GM12878 (cell line): ENCODE data around the gene NUDT1. TPM values are rescaled to one million over a fixed set of nuclear protein-coding genes. Genes with fewer than 3 reads are reported as not detected.

Experiments
- ATAC-seq: fragments of 200-7000 bp; cut with Tn5 transposase; 3 replicates; pipeline ENCODE4 v1.9.1; 2020; ENCODE audit warnings: mild to moderate bottlenecking, moderate library complexity
- BruUV-seq: library from RNA; stranded (reverse); fragments of 400-500 nt; replicated peaks from 2 replicates; lab custom pipeline; 2021; lab: Mats Ljungman, UMichigan
- CTCF ChIA-PET: fragments of 300-600 bp; sonication (Branson Sonifier 250); formaldehyde crosslinking; extraction: SDS; loops from one replicate; lab custom pipeline; 2021; ENCODE audit warnings: inconsistent platforms; lab: Yijun Ruan, JAX
- POLR2A ChIA-PET: fragments of 350-600 bp; formaldehyde crosslinking; extraction: SDS; loops from one replicate; lab custom pipeline; 2021; ENCODE audit warnings: inconsistent platforms; lab: Charles Lee
- RAD21 ChIA-PET: fragments of 300-600 bp; sonication (Branson Sonifier 250); formaldehyde crosslinking; loops from one replicate; lab custom pipeline; 2023; ENCODE audit warnings: antibody characterized with exemption; ENCODE audit not compliant: unreplicated experiment; lab: Charles Lee
- SMC1A ChIA-PET: fragments of 300-600 bp; sonication (Branson Sonifier 250); formaldehyde crosslinking; loops from one replicate; lab custom pipeline; 2023; ENCODE audit not compliant: unreplicated experiment, uncharacterized antibody; lab: Charles Lee
- DNase-seq: peaks from one replicate; pipeline ENCODE4 v3.0.0-alpha.2; 2011; ENCODE audit warnings: low read depth, low spot score
- FAIRE-seq: peaks from 3 replicates; lab custom pipeline; 2011; peaks lifted over from hg19 to GRCh38; lab: Jason Lieb, UNC
- H2AFZ ChIP-seq: 2 replicates; pipeline ENCODE4 v1.6.0; 2011; ENCODE audit warnings: low read depth, low read length, control low read depth; ENCODE audit not compliant: control insufficient read depth
- H3K27ac ChIP-seq: 2 replicates; pipeline ENCODE4 v1.5.1; 2011; ENCODE audit warnings: control low read depth; ENCODE audit not compliant: control insufficient read depth, insufficient read depth
- H3K27me3 ChIP-seq, 2 experiments: replicated peaks in 1 of 2; 2 replicates each; pipeline versions ENCODE4 v1.6.0 to v1.6.1; 2011; ENCODE audit warnings: low read length in 1 of 2; ENCODE audit not compliant: control insufficient read depth in 2 of 2, insufficient read depth in 2 of 2
- H3K36me3 ChIP-seq, 2 experiments: 2 replicates each; pipeline ENCODE4 v1.5.1; 2011; ENCODE audit warnings: low read length in 1 of 2; ENCODE audit not compliant: control insufficient read depth in 2 of 2, insufficient read depth in 2 of 2
- H3K4me1 ChIP-seq: 2 replicates; pipeline ENCODE4 v1.6.1; 2011; ENCODE audit warnings: mild to moderate bottlenecking, low read length, moderate library complexity, mixed read lengths; ENCODE audit not compliant: control insufficient read depth, insufficient read depth
- H3K4me2 ChIP-seq: 2 replicates; pipeline ENCODE4 v1.6.0; 2011; ENCODE audit warnings: control low read depth; ENCODE audit not compliant: control insufficient read depth, insufficient read depth
- H3K4me3 ChIP-seq: fragments of 200-600 bp; sonication (generic); 2 replicates; pipeline ENCODE4 v1.5.1; 2016
- H3K79me2 ChIP-seq: 2 replicates; pipeline ENCODE4 v1.6.0; 2011; ENCODE audit warnings: low read length; ENCODE audit not compliant: control insufficient read depth, insufficient read depth
- H3K9ac ChIP-seq: 2 replicates; pipeline ENCODE4 v1.8.0; 2011; ENCODE audit warnings: low read length, control low read depth, mixed read lengths; ENCODE audit not compliant: control insufficient read depth, insufficient read depth
- H3K9me3 ChIP-seq: replicated peaks from 3 replicates; pipeline ENCODE4 v1.5.1; 2011; ENCODE audit warnings: mild to moderate bottlenecking, low read length; ENCODE audit not compliant: control insufficient read depth, insufficient read depth
- H4K20me1 ChIP-seq: 2 replicates; pipeline ENCODE4 v1.6.0; 2011; ENCODE audit not compliant: control insufficient read depth, insufficient read depth
- BACH1 ChIP-seq: fragments of 450-650 bp; IDR thresholded peaks from 2 replicates; pipeline ENCODE4 v1.6.1; 2017; ENCODE audit warnings: mild to moderate bottlenecking, borderline replicate concordance
- CREM ChIP-seq: IDR thresholded peaks from 2 replicates; pipeline ENCODE4 v1.6.1; 2014; ENCODE audit warnings: antibody characterized with exemption, low read depth
- KDM1A ChIP-seq: fragments of 200-600 bp; sonication (generic); IDR thresholded peaks from 2 replicates; pipeline ENCODE4 v1.6.1; 2016; ENCODE audit warnings: borderline replicate concordance
- MEF2A ChIP-seq: IDR thresholded peaks from 2 replicates; pipeline ENCODE4 v1.6.1; 2011; ENCODE audit warnings: low read depth, mild to moderate bottlenecking, low read length, moderate library complexity; ENCODE audit not compliant: insufficient read depth
- MYB ChIP-seq: fragments of 150-350 bp; IDR thresholded peaks from 2 replicates; pipeline ENCODE4 v1.6.1; 2014; ENCODE audit warnings: mild to moderate bottlenecking, low read depth, low read length, borderline replicate concordance
- PAX5 ChIP-seq: IDR thresholded peaks from 2 replicates; pipeline ENCODE4 v1.6.1; 2011; ENCODE audit warnings: low read depth, low read length, borderline replicate concordance
- RBBP5 ChIP-seq: fragments of 200-600 bp; sonication (generic); conservative IDR thresholded peaks from 2 replicates; pipeline ENCODE4 v1.6.1; 2016
- SIN3A ChIP-seq: IDR thresholded peaks from 2 replicates; pipeline ENCODE4 v1.6.1; 2012; ENCODE audit warnings: low read depth, low read length, improper control_type of control experiment
- STAT1 ChIP-seq: fragments of 450-650 bp; conservative IDR thresholded peaks from 2 replicates; pipeline ENCODE4 v1.6.1; 2014; ENCODE audit warnings: antibody characterized with exemption, mild to moderate bottlenecking
- TAF1 ChIP-seq: IDR thresholded peaks from 2 replicates; pipeline ENCODE4 v1.6.1; 2011; ENCODE audit warnings: mild to moderate bottlenecking, low read depth, low read length, borderline replicate concordance
- ZNF274 ChIP-seq: IDR thresholded peaks from one replicate; pipeline ENCODE4 v1.8.0; 2011; ENCODE audit not compliant: insufficient read length, insufficient read depth
- WGBS: methylation state at CpG from one replicate; pipeline ENCODE4 v1.1.6; 2016; ENCODE audit warnings: low lambda C conversion rate; ENCODE audit not compliant: insufficient replicate concordance, insufficient coverage; ENCODE audit errors: missing lambda C conversion rate; 5-methylcytosine and 5-hydroxymethylcytosine counted together
- in situ Hi-C: fragments of 300-500 bp; cut with MboI; formaldehyde crosslinking; loops from 9 replicates; pipeline ENCODE4 v1.14.3; 2018; ENCODE audit warnings: mixed read lengths
- intact Hi-C: fragments of 100-400 bp; cut with micrococcal nuclease; formaldehyde crosslinking; loops from one replicate; pipeline ENCODE4 v1.14.2; 2022; ENCODE audit not compliant: unreplicated experiment
- polyA plus RNA-seq, 11 experiments: library from polyadenylated mRNA; depleted of rRNA in 4 of 11; unstranded in 6 of 11; stranded (reverse) in 5 of 11; fragments of >200 nt; fragmentation: Nextera tagmentation in 4 of 11; fragmentation: Illumina TruSeq in 1 of 11; extraction: Ambion mirVana in 4 of 11; extraction: Trizol in 1 of 11; gene quantifications; 1 replicate in 1 of 11; 2 replicates in 10 of 11; pipeline versions ENCODE4 v1.2.1 to v1.2.3, GENCODE V29; 2011 to 2016; ENCODE audit warnings: inconsistent platforms in 2 of 11, missing spikeins in 2 of 11, low read depth in 1 of 11
- total RNA-seq, 4 experiments: library from RNA; depleted of rRNA in 3 of 4; stranded (reverse); fragments of >200 nt in 3 of 4; fragmentation: Illumina TruSeq in 1 of 4; extraction: Trizol in 1 of 4; gene quantifications; 2 replicates each; pipeline versions ENCODE4 v1.2.1 to v1.2.3, GENCODE V29; 2013 to 2021
- TF ChIP-seq, protein P1 (sequence below): fragments of 450-650 bp; IDR thresholded peaks from 2 replicates; pipeline ENCODE4 v1.6.1; 2017; ENCODE audit warnings: mild to moderate bottlenecking, moderate library complexity
- TF ChIP-seq, protein P2 (sequence below): IDR thresholded peaks from 2 replicates; pipeline ENCODE4 v1.6.1; 2012; ENCODE audit warnings: mild to moderate bottlenecking, low read depth, low read length
- TF ChIP-seq, protein P3 (sequence below): fragments of 450-650 bp; IDR thresholded peaks from 2 replicates; pipeline ENCODE4 v1.6.1; 2017; ENCODE audit warnings: borderline replicate concordance
- TF ChIP-seq, protein P4 (sequence below): IDR thresholded peaks from 2 replicates; pipeline ENCODE4 v1.6.1; 2011; ENCODE audit warnings: low read depth, mild to moderate bottlenecking, low read length, moderate library complexity, borderline replicate concordance; ENCODE audit errors: extremely low read depth
- TF ChIP-seq, protein P5 (sequence below): IDR thresholded peaks from 2 replicates; pipeline ENCODE4 v1.6.1; 2012; ENCODE audit warnings: low read depth, low read length, improper control_type of control experiment

The NUDT1 gene
- total and polyA plus RNA-seq, 10 of the 15 experiments (the other 5 are each of a cell fraction or from before 2014, with no cell fraction given), result 7.7 to 122 (median 59.2) TPM

DNA sequence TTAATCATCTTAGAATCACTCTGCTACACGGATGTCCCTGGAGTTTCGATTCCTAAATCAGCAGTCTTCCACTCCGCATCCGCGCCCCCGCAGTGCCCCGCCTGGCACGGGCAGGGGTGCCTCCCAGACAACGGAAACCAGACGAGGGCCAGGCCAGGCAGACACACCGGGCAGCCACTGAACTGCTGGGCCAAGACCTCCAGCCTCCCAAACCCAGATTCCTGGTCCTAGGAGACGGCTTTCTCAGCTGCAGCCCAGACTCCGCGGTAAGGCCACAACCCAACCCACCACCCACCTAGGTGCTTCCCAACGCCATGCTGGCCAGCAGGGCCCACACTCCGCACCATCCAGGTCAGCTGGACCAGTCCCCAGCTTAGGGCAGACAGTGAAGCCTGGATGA is 42.5 kb upstream of the NUDT1 start:
- H3K4me1 ChIP-seq, result peaks cover 9% of the 10 kb centered on the region
- H4K20me1 ChIP-seq, result no peaks in the 10 kb centered on the region
- H3K79me2 ChIP-seq, result no peaks in the 10 kb centered on the region
- CTCF ChIA-PET, result no interaction called here
- H3K4me2 ChIP-seq, result no peak overlapping the region
- no peak overlapping the region for H3K27ac ChIP-seq
- in situ Hi-C loops (no loop called here), intact Hi-C loops (no loop called here)
- no peak overlapping the region for H3K9ac ChIP-seq
- 96% methylated on average over 16 of the region's 16 CpGs for WGBS
- FAIRE-seq, result no peak
- ATAC-seq, result no peak
- H2AFZ ChIP-seq, result no peak overlapping the region
- no peaks in the 10 kb centered on the region for H3K27me3 ChIP-seq
- POLR2A ChIA-PET, result no interaction called here
- RAD21 ChIA-PET, result no interaction called here
- DNase-seq, result no peak
- H3K9me3 ChIP-seq, result peaks cover 4% of the 10 kb centered on the region; the same call in 1 of the 3 replicates
- SMC1A ChIA-PET, result no interaction called here
- no peak overlapping the region for H3K4me3 ChIP-seq
- no TSS peak for BruUV-seq
- H3K36me3 ChIP-seq, result peaks cover 11 to 34% of the 10 kb centered on the region in 2 experiments; a peak in 3 of 4 replicates
- TF ChIP-seq CREM (no peak), STAT1 (no peak), TAF1 (no peak), ZNF274 (no peak), SIN3A (no peak), BACH1 (no peak), MYB (no peak), PAX5 (no peak), MEF2A (no peak), KDM1A (no peak), RBBP5 (no peak)
- TF ChIP-seq, protein P1, sequence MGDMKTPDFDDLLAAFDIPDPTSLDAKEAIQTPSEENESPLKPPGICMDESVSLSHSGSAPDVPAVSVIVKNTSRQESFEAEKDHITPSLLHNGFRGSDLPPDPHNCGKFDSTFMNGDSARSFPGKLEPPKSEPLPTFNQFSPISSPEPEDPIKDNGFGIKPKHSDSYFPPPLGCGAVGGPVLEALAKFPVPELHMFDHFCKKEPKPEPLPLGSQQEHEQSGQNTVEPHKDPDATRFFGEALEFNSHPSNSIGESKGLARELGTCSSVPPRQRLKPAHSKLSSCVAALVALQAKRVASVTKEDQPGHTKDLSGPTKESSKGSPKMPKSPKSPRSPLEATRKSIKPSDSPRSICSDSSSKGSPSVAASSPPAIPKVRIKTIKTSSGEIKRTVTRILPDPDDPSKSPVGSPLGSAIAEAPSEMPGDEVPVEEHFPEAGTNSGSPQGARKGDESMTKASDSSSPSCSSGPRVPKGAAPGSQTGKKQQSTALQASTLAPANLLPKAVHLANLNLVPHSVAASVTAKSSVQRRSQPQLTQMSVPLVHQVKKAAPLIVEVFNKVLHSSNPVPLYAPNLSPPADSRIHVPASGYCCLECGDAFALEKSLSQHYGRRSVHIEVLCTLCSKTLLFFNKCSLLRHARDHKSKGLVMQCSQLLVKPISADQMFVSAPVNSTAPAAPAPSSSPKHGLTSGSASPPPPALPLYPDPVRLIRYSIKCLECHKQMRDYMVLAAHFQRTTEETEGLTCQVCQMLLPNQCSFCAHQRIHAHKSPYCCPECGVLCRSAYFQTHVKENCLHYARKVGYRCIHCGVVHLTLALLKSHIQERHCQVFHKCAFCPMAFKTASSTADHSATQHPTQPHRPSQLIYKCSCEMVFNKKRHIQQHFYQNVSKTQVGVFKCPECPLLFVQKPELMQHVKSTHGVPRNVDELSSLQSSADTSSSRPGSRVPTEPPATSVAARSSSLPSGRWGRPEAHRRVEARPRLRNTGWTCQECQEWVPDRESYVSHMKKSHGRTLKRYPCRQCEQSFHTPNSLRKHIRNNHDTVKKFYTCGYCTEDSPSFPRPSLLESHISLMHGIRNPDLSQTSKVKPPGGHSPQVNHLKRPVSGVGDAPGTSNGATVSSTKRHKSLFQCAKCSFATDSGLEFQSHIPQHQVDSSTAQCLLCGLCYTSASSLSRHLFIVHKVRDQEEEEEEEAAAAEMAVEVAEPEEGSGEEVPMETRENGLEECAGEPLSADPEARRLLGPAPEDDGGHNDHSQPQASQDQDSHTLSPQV, result no peak
- TF ChIP-seq, protein P2, sequence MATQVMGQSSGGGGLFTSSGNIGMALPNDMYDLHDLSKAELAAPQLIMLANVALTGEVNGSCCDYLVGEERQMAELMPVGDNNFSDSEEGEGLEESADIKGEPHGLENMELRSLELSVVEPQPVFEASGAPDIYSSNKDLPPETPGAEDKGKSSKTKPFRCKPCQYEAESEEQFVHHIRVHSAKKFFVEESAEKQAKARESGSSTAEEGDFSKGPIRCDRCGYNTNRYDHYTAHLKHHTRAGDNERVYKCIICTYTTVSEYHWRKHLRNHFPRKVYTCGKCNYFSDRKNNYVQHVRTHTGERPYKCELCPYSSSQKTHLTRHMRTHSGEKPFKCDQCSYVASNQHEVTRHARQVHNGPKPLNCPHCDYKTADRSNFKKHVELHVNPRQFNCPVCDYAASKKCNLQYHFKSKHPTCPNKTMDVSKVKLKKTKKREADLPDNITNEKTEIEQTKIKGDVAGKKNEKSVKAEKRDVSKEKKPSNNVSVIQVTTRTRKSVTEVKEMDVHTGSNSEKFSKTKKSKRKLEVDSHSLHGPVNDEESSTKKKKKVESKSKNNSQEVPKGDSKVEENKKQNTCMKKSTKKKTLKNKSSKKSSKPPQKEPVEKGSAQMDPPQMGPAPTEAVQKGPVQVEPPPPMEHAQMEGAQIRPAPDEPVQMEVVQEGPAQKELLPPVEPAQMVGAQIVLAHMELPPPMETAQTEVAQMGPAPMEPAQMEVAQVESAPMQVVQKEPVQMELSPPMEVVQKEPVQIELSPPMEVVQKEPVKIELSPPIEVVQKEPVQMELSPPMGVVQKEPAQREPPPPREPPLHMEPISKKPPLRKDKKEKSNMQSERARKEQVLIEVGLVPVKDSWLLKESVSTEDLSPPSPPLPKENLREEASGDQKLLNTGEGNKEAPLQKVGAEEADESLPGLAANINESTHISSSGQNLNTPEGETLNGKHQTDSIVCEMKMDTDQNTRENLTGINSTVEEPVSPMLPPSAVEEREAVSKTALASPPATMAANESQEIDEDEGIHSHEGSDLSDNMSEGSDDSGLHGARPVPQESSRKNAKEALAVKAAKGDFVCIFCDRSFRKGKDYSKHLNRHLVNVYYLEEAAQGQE, result no peak
- TF ChIP-seq, protein P3, sequence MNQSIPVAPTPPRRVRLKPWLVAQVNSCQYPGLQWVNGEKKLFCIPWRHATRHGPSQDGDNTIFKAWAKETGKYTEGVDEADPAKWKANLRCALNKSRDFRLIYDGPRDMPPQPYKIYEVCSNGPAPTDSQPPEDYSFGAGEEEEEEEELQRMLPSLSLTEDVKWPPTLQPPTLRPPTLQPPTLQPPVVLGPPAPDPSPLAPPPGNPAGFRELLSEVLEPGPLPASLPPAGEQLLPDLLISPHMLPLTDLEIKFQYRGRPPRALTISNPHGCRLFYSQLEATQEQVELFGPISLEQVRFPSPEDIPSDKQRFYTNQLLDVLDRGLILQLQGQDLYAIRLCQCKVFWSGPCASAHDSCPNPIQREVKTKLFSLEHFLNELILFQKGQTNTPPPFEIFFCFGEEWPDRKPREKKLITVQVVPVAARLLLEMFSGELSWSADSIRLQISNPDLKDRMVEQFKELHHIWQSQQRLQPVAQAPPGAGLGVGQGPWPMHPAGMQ, result no peak
- TF ChIP-seq, protein P4, sequence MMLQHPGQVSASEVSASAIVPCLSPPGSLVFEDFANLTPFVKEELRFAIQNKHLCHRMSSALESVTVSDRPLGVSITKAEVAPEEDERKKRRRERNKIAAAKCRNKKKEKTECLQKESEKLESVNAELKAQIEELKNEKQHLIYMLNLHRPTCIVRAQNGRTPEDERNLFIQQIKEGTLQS, result no peak
- TF ChIP-seq, protein P5, sequence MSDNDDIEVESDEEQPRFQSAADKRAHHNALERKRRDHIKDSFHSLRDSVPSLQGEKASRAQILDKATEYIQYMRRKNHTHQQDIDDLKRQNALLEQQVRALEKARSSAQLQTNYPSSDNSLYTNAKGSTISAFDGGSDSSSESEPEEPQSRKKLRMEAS, result no peak
